SK-N-SH (cell line): ENCODE results near the gene C6. TPM values are rescaled to one million over a fixed set of nuclear protein-coding genes. Genes with fewer than 3 reads are reported as not detected.

Experiments used
- CTCF ChIA-PET: fragments of 300-600, 350-600 bp; formaldehyde crosslinking; extraction: SDS; loops from one replicate; lab custom pipeline; 2021; lab: Yijun Ruan, JAX
- POLR2A ChIA-PET: fragments of 350-600 bp; sonication (Branson Sonifier 250); formaldehyde crosslinking; extraction: SDS; loops from one replicate; lab custom pipeline; 2020; ENCODE audit warnings: antibody characterized with exemption, inconsistent platforms; lab: Yijun Ruan, JAX
- DNase-seq: peaks from one replicate; pipeline ENCODE4 v3.0.0; 2012
- H2AFZ ChIP-seq: fragments of 200-600 bp; sonication (generic); 2 replicates; pipeline ENCODE4 v1.8.1; 2016; ENCODE audit warnings: antibody characterized with exemption, mild to moderate bottlenecking, low read depth
- H3F3A ChIP-seq: fragments of 200-600 bp; sonication (generic); replicated peaks from 2 replicates; pipeline ENCODE3; 2016; ENCODE audit warnings: antibody characterized with exemption, mild to moderate bottlenecking; ENCODE audit not compliant: insufficient read depth
- H3K27ac ChIP-seq, 2 experiments: fragments of 200-500 bp in 1 of 2; fragments of 200-600 bp in 1 of 2; sonication (Bioruptor generic) in 1 of 2; sonication (generic), shearing (Covaris generic) in 1 of 2; 2 replicates each; pipeline versions ENCODE4 v1.5.1 to v1.6.1; 2014 to 2016; ENCODE audit warnings: low read depth in 2 of 2, inconsistent platforms in 1 of 2, low read length in 1 of 2, mild to moderate bottlenecking in 1 of 2, mixed read lengths in 1 of 2
- H3K27me3 ChIP-seq: fragments of 200-600 bp; sonication (generic), shearing (Covaris generic); 2 replicates; pipeline ENCODE4 v1.6.1; 2016; ENCODE audit warnings: mixed run types; ENCODE audit not compliant: insufficient read depth
- H3K36me3 ChIP-seq, 2 experiments: fragments of 200-500 bp in 1 of 2; fragments of 200-600 bp in 1 of 2; sonication (Bioruptor generic) in 1 of 2; sonication (generic) in 1 of 2; replicated peaks in 1 of 2; 2 replicates each; pipeline versions ENCODE3 to v1.5.1; 2014 to 2016; ENCODE audit warnings: low read length in 1 of 2, mild to moderate bottlenecking in 1 of 2; ENCODE audit not compliant: insufficient read depth in 2 of 2, control insufficient read depth in 1 of 2
- H3K4me1 ChIP-seq, 2 experiments: fragments of 200-500 bp in 1 of 2; fragments of 200-600 bp in 1 of 2; sonication (Bioruptor generic) in 1 of 2; sonication (generic), shearing (Covaris generic) in 1 of 2; 2 replicates each; pipeline versions ENCODE4 v1.5.1 to v1.6.1; 2014 to 2016; ENCODE audit warnings: low read depth in 1 of 2, low read length in 1 of 2, mixed run types in 1 of 2; ENCODE audit not compliant: insufficient read depth in 2 of 2, control insufficient read depth in 1 of 2
- H3K4me2 ChIP-seq: fragments of 200-600 bp; sonication (generic), shearing (Covaris generic); 2 replicates; pipeline ENCODE4 v1.6.1; 2017; ENCODE audit warnings: mixed run types
- H3K4me3 ChIP-seq, 2 experiments: fragments of 200-500 bp in 1 of 2; fragments of 200-600 bp in 1 of 2; sonication (Bioruptor generic) in 1 of 2; sonication (generic), shearing (Covaris generic) in 1 of 2; 2 replicates each; pipeline versions ENCODE4 v1.5.1 to v1.8.1; 2014 to 2016; ENCODE audit warnings: low read depth in 2 of 2, inconsistent platforms in 1 of 2, low read length in 1 of 2, mild to moderate bottlenecking in 1 of 2, mixed read lengths in 1 of 2, moderate library complexity in 1 of 2
- H3K79me2 ChIP-seq: fragments of 200-600 bp; sonication (generic); 2 replicates; pipeline ENCODE4 v1.8.1; 2017; ENCODE audit warnings: mild to moderate bottlenecking; ENCODE audit not compliant: insufficient read depth
- H3K9ac ChIP-seq: fragments of 200-600 bp; sonication (generic); 2 replicates; pipeline ENCODE4 v1.6.1; 2017; ENCODE audit warnings: mixed run types
- H3K9me2 ChIP-seq: fragments of 200-600 bp; sonication (generic); 2 replicates; pipeline ENCODE4 v1.6.1; 2017; ENCODE audit warnings: mixed run types
- H3K9me3 ChIP-seq: fragments of 200-600 bp; sonication (generic); 2 replicates; pipeline ENCODE4 v1.6.1; 2017; ENCODE audit warnings: mixed run types, mild to moderate bottlenecking, moderate library complexity
- H4K20me1 ChIP-seq: fragments of 200-600 bp; sonication (generic); 2 replicates; pipeline ENCODE4 v1.6.1; 2017; ENCODE audit warnings: mild to moderate bottlenecking, mixed run types; ENCODE audit not compliant: insufficient read depth
- CHD2 ChIP-seq: fragments of 150-350 bp; IDR thresholded peaks from 2 replicates; pipeline ENCODE4 v1.6.1; 2018; ENCODE audit warnings: low read length; ENCODE audit not compliant: partially characterized antibody
- CTCF ChIP-seq: fragments of 200-600 bp; sonication (generic); IDR thresholded peaks from 2 replicates; pipeline ENCODE4 v1.6.1; 2017; ENCODE audit warnings: antibody characterized with exemption, mild to moderate bottlenecking, moderate library complexity
- ELF1 ChIP-seq: IDR thresholded peaks from 2 replicates; pipeline ENCODE4 v1.4.0; 2012
- EP300 ChIP-seq, 2 experiments: IDR thresholded peaks; 2 replicates each; pipeline versions ENCODE4 v1.4.0 to v1.6.1; 2012; ENCODE audit warnings: borderline replicate concordance in 1 of 2, low read depth in 1 of 2, low read length in 1 of 2
- EZH2phosphoT487 ChIP-seq: fragments of 200-600 bp; sonication (generic); IDR thresholded peaks from 2 replicates; pipeline ENCODE4 v1.6.1; 2017; ENCODE audit warnings: low read depth, mixed run types, mild to moderate bottlenecking, antibody characterized with exemption, moderate library complexity, borderline replicate concordance
- FOXM1 ChIP-seq: IDR thresholded peaks from 2 replicates; pipeline ENCODE4 v1.4.0; 2012; ENCODE audit warnings: low read depth, mild to moderate bottlenecking
- MAX ChIP-seq: IDR thresholded peaks from 2 replicates; pipeline ENCODE4 v1.4.0; 2012; ENCODE audit warnings: low read depth
- MXI1 ChIP-seq: IDR thresholded peaks from 2 replicates; pipeline ENCODE4 v1.6.1; 2012; ENCODE audit warnings: mild to moderate bottlenecking, low read depth, low read length, improper control_type of control experiment
- NFIC ChIP-seq: IDR thresholded peaks from 2 replicates; pipeline ENCODE4 v1.4.0; 2012; ENCODE audit warnings: borderline replicate concordance
- NRF1 ChIP-seq: IDR thresholded peaks from 2 replicates; pipeline ENCODE4 v1.6.1; 2012; ENCODE audit warnings: low read depth, mild to moderate bottlenecking, low read length
- PBX3 ChIP-seq: IDR thresholded peaks from 2 replicates; pipeline ENCODE4; 2012
- RAD21 ChIP-seq: IDR thresholded peaks from 2 replicates; pipeline ENCODE4 v1.6.1; 2012; ENCODE audit warnings: mild to moderate bottlenecking, low read length
- RCOR1 ChIP-seq: fragments of 150-350 bp; IDR thresholded peaks from 2 replicates; pipeline ENCODE4 v1.6.1; 2017; ENCODE audit warnings: antibody characterized with exemption, low read length
- REST ChIP-seq: IDR thresholded peaks from 2 replicates; pipeline ENCODE4 v1.6.1; 2012; ENCODE audit warnings: mild to moderate bottlenecking, low read depth, low read length, moderate library complexity
- RXRA ChIP-seq: IDR thresholded peaks from 2 replicates; pipeline ENCODE4 v1.4.0; 2012; ENCODE audit warnings: low read depth, mild to moderate bottlenecking, borderline replicate concordance
- SMC3 ChIP-seq: IDR thresholded peaks from 2 replicates; pipeline ENCODE4 v1.6.1; 2012; ENCODE audit warnings: low read depth, low read length, improper control_type of control experiment
- TAF1 ChIP-seq: IDR thresholded peaks from 2 replicates; pipeline ENCODE4 v1.6.1; 2012; ENCODE audit warnings: low read depth, mild to moderate bottlenecking, low read length, moderate library complexity, borderline replicate concordance
- YY1 ChIP-seq: IDR thresholded peaks from 2 replicates; pipeline ENCODE4 v1.4.0; 2012; ENCODE audit warnings: low read depth, mild to moderate bottlenecking
- ZBTB33 ChIP-seq: IDR thresholded peaks from 2 replicates; pipeline ENCODE4 v1.4.0; 2012; ENCODE audit warnings: low read depth, borderline replicate concordance
- WGBS: methylation state at CpG from one replicate; pipeline ENCODE4 v1.1.6; 2017; ENCODE audit warnings: low lambda C conversion rate; 5-methylcytosine and 5-hydroxymethylcytosine counted together
- polyA plus RNA-seq, 3 experiments: library from polyadenylated mRNA; depleted of rRNA; stranded (reverse); fragments of >200 nt; gene quantifications; 2 replicates each; pipeline ENCODE4 v1.2.3, GENCODE V29; 2012

C6 gene
- polyA plus RNA-seq, 1 of the 3 experiments (the other 2 are of a cell fraction), result 0.08 TPM

GRCh38 chr5:41203033-41203432, 10.3 kb downstream of the C6 start:
- 27% methylated on average over 2 of the region's 2 CpGs for WGBS
- no peak overlapping the region for H2AFZ ChIP-seq
- H3K27me3 ChIP-seq, result no peaks in the 10 kb centered on the region
- no peak overlapping the region for H3K4me2 ChIP-seq
- TF ChIP-seq REST, result no peak
- no peak for TF ChIP-seq SMC3
- TF ChIP-seq EP300 (IDR thresholded peaks at IDR 0.05; ENCODE audit: borderline replicate concordance in 1 of 2, low read depth in 1 of 2, low read length in 1 of 2), result no peak
- no peak for TF ChIP-seq ELF1
- TF ChIP-seq CTCF, result no peak
- no peak for TF ChIP-seq NFIC
- no peak overlapping the region for H3K27ac ChIP-seq
- no peaks in the 10 kb centered on the region for H3K9me2 ChIP-seq
- ChIA-PET POLR2A (no interaction called here), CTCF (no interaction called here)
- DNase-seq, result no peak
- H3K4me1 ChIP-seq, result no peaks in the 10 kb centered on the region
- H3K9me3 ChIP-seq, result no peaks in the 10 kb centered on the region
- no peaks in the 10 kb centered on the region for H3F3A ChIP-seq
- H3K4me3 ChIP-seq, result no peak overlapping the region
- no peaks in the 10 kb centered on the region for H3K36me3 ChIP-seq
- H3K79me2 ChIP-seq, result no peaks in the 10 kb centered on the region
- no peaks in the 10 kb centered on the region for H4K20me1 ChIP-seq
- H3K9ac ChIP-seq, result no peak overlapping the region

- no peak overlapping the region for H2AFZ ChIP-seq
- no peak overlapping the region for H3K27ac ChIP-seq
- no peaks in the 10 kb centered on the region for H3K4me1 ChIP-seq
- H3K4me2 ChIP-seq, result no peak overlapping the region
- no peaks in the 10 kb centered on the region for H3K9me3 ChIP-seq
- no peaks in the 10 kb centered on the region for H3K79me2 ChIP-seq
- no peak for DNase-seq
- H4K20me1 ChIP-seq, result no peaks in the 10 kb centered on the region
- no peak overlapping the region for H3K9ac ChIP-seq
- ChIA-PET POLR2A (no interaction called here), CTCF (no interaction called here)
- no peaks in the 10 kb centered on the region for H3F3A ChIP-seq
- no peak for TF ChIP-seq RAD21
- no peak for TF ChIP-seq RCOR1
- TF ChIP-seq RXRA, result no peak
- no peak for TF ChIP-seq TAF1
- TF ChIP-seq ZBTB33, result no peak
- no peak for TF ChIP-seq PBX3
- TF ChIP-seq FOXM1, result no peak
- no peak for TF ChIP-seq EZH2phosphoT487
- no peak for TF ChIP-seq NRF1
- no peak for TF ChIP-seq CHD2
- no peak for TF ChIP-seq YY1
- no peak for TF ChIP-seq MAX
- TF ChIP-seq MXI1, result no peak
- H3K27me3 ChIP-seq, result no peaks in the 10 kb centered on the region
- H3K9me2 ChIP-seq, result no peaks in the 10 kb centered on the region
- no peak overlapping the region for H3K4me3 ChIP-seq
- H3K36me3 ChIP-seq, result no peaks in the 10 kb centered on the region
- WGBS, result 5% methylated on average over 1 of the region's 1 CpG
Observed at GRCh38 chr5:41201082-41201772, 12.1 kb downstream of the C6 start.
